ENCODE results near the gene TRAK1.
"Not testable (repeated sequence)": the region's sequence is repeated elsewhere in the genome, so short reads cannot be mapped to it uniquely, and the experiment has no call there.

Gene TRAK1

GRCh38 chr3:42098171-42098570, 7.0 kb downstream of the TRAK1 start:
- DNase-seq (ENCODE audit: low spot score) = no peak

GRCh38 chr3:42099020-42099765, 8.0 kb downstream of the TRAK1 start:
- DNase-seq (ENCODE audit: low spot score) = no peak

GRCh38 chr3:42101048-42101447, 9.9 kb downstream of the TRAK1 start:
- DNase-seq (ENCODE audit: low spot score) = no peak

- DNase-seq (ENCODE audit: low spot score) = no peak
Measured at GRCh38 chr3:42101481-42101880, 10.3 kb downstream of the TRAK1 start.

- no peak for DNase-seq (ENCODE audit: low spot score)
Measured at GRCh38 chr3:42102571-42102970, 11.4 kb downstream of the TRAK1 start.

- not testable (repeated sequence) for DNase-seq (ENCODE audit: low spot score)
Measured at GRCh38 chr3:42103921-42104665, 12.9 kb downstream of the TRAK1 start.

- not testable (repeated sequence) for DNase-seq (ENCODE audit: low spot score)
Measured at GRCh38 chr3:42105994-42106393, 14.8 kb downstream of the TRAK1 start.

GRCh38 chr3:42106646-42107045, 15.5 kb downstream of the TRAK1 start:
- DNase-seq (ENCODE audit: low spot score) = no peak

- DNase-seq (ENCODE audit: low spot score) = no peak
Measured at GRCh38 chr3:42110631-42111030, 19.5 kb downstream of the TRAK1 start.

GRCh38 chr3:42114130-42114725, 23.1 kb downstream of the TRAK1 start:
- DNase-seq (ENCODE audit: low spot score) = no peak

GRCh38 chr3:42115215-42115614, 24.1 kb downstream of the TRAK1 start:
- DNase-seq (ENCODE audit: low spot score) = no peak

- DNase-seq (ENCODE audit: low spot score) = no peak
Measured at GRCh38 chr3:42115946-42116345, 24.8 kb downstream of the TRAK1 start.

- DNase-seq (ENCODE audit: low spot score) = no peak
Measured at GRCh38 chr3:42116466-42116865, 25.3 kb downstream of the TRAK1 start.

GRCh38 chr3:42117175-42118008, 26.2 kb downstream of the TRAK1 start:
- DNase-seq (ENCODE audit: low spot score) = peak; percentile 71

- DNase-seq (ENCODE audit: low spot score) = peak; percentile 83
Measured at GRCh38 chr3:42118762-42119361, 27.7 kb downstream of the TRAK1 start.

- no peak for DNase-seq (ENCODE audit: low spot score)
Measured at GRCh38 chr3:42119561-42120355, 28.6 kb downstream of the TRAK1 start.

- no peak for DNase-seq (ENCODE audit: low spot score)
Measured at GRCh38 chr3:42120866-42121265, 29.7 kb downstream of the TRAK1 start.

GRCh38 chr3:42122261-42123011, 31.3 kb downstream of the TRAK1 start:
- DNase-seq (ENCODE audit: low spot score) = no peak

GRCh38 chr3:42123012-42123581, 31.9 kb downstream of the TRAK1 start:
- no peak for DNase-seq (ENCODE audit: low spot score)

All from D341Med (cell line).